ENCODE results near the gene TMEM161A. TPM values are rescaled to one million over a fixed set of nuclear protein-coding genes. Genes with fewer than 3 reads are reported as not detected.

The TMEM161A gene
- polyA plus RNA-seq, 1 donor from 2014 or later = 19.5 TPM

- no peak overlapping the region for H3K27ac ChIP-seq (ENCODE audit: low read length)
- no peaks in the 10 kb centered on the region for H3F3A ChIP-seq (ENCODE audit: insufficient read depth, low read length, poor library complexity, severe bottlenecking)
- H3K4me2 ChIP-seq (ENCODE audit: low read length) = no peak overlapping the region
- H3K9me3 ChIP-seq (ENCODE audit: low read length) = no peaks in the 10 kb centered on the region
- TF ChIP-seq CTCF (IDR thresholded peaks at IDR 0.05; ENCODE audit: poor library complexity, severe bottlenecking) (no peak), EZH2 (IDR thresholded peaks at IDR 0.05; ENCODE audit: borderline replicate concordance, insufficient read depth, low read length, poor library complexity, severe bottlenecking) (no peak), SMC3 (conservative IDR thresholded peaks at IDR 0.05; ENCODE audit: poor library complexity) (no peak)
- TF ChIP-seq, protein P1, sequence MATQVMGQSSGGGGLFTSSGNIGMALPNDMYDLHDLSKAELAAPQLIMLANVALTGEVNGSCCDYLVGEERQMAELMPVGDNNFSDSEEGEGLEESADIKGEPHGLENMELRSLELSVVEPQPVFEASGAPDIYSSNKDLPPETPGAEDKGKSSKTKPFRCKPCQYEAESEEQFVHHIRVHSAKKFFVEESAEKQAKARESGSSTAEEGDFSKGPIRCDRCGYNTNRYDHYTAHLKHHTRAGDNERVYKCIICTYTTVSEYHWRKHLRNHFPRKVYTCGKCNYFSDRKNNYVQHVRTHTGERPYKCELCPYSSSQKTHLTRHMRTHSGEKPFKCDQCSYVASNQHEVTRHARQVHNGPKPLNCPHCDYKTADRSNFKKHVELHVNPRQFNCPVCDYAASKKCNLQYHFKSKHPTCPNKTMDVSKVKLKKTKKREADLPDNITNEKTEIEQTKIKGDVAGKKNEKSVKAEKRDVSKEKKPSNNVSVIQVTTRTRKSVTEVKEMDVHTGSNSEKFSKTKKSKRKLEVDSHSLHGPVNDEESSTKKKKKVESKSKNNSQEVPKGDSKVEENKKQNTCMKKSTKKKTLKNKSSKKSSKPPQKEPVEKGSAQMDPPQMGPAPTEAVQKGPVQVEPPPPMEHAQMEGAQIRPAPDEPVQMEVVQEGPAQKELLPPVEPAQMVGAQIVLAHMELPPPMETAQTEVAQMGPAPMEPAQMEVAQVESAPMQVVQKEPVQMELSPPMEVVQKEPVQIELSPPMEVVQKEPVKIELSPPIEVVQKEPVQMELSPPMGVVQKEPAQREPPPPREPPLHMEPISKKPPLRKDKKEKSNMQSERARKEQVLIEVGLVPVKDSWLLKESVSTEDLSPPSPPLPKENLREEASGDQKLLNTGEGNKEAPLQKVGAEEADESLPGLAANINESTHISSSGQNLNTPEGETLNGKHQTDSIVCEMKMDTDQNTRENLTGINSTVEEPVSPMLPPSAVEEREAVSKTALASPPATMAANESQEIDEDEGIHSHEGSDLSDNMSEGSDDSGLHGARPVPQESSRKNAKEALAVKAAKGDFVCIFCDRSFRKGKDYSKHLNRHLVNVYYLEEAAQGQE (IDR thresholded peaks at IDR 0.05; ENCODE audit: borderline replicate concordance) = no peak
- H3K36me3 ChIP-seq (ENCODE audit: insufficient read depth, low read length) = no peaks in the 10 kb centered on the region
- no peak overlapping the region for H3K9ac ChIP-seq (ENCODE audit: low read length)
- no peak overlapping the region for H3K4me3 ChIP-seq (ENCODE audit: low read length)
- H3K79me2 ChIP-seq (replicated peaks; ENCODE audit: insufficient read depth, low read length) = no peaks in the 10 kb centered on the region
- H3K27me3 ChIP-seq (ENCODE audit: insufficient read depth, low read depth, low read length) = peaks cover 2% of the 10 kb centered on the region
- no peaks in the 10 kb centered on the region for H3K9me2 ChIP-seq (ENCODE audit: insufficient read depth, low read length)
- no peaks in the 10 kb centered on the region for H4K20me1 ChIP-seq (ENCODE audit: insufficient read depth)
- H2AFZ ChIP-seq (ENCODE audit: low read depth, low read length) = no peak overlapping the region
These were observed 2.2 kb upstream of the TMEM161A start for GRCh38 chr19:19140476-19140875.

- no peaks in the 10 kb centered on the region for H3K36me3 ChIP-seq (ENCODE audit: insufficient read depth, low read length)
- H2AFZ ChIP-seq (ENCODE audit: low read depth, low read length) = no peak overlapping the region
- no peaks in the 10 kb centered on the region for H3K9me2 ChIP-seq (ENCODE audit: insufficient read depth, low read length)
- H3K79me2 ChIP-seq (replicated peaks; ENCODE audit: insufficient read depth, low read length) = no peaks in the 10 kb centered on the region
- no peak overlapping the region for H3K4me3 ChIP-seq (ENCODE audit: low read length)
- H3F3A ChIP-seq (ENCODE audit: insufficient read depth, low read length, poor library complexity, severe bottlenecking) = no peaks in the 10 kb centered on the region
- H3K9ac ChIP-seq (ENCODE audit: low read length) = no peak overlapping the region
- H4K20me1 ChIP-seq (ENCODE audit: insufficient read depth) = no peaks in the 10 kb centered on the region
- TF ChIP-seq RAD21 (conservative IDR thresholded peaks at IDR 0.05) (no peak), EP300 (conservative IDR thresholded peaks at IDR 0.05; ENCODE audit: poor library complexity, severe bottlenecking) (no peak), TAF1 (IDR thresholded peaks at IDR 0.05; ENCODE audit: low read depth) (no peak), SMC3 (conservative IDR thresholded peaks at IDR 0.05; ENCODE audit: poor library complexity) (no peak), POLR2AphosphoS5 (IDR thresholded peaks at IDR 0.05) (no peak), CTCF (IDR thresholded peaks at IDR 0.05; ENCODE audit: poor library complexity, severe bottlenecking) (no peak), EZH2 (IDR thresholded peaks at IDR 0.05; ENCODE audit: borderline replicate concordance, insufficient read depth, low read length, poor library complexity, severe bottlenecking) (no peak), MXI1 (conservative IDR thresholded peaks at IDR 0.05; ENCODE audit: poor library complexity, severe bottlenecking) (no peak)
- TF ChIP-seq, protein P1 (IDR thresholded peaks at IDR 0.05; ENCODE audit: borderline replicate concordance) = no peak
- no peak overlapping the region for H3K27ac ChIP-seq (ENCODE audit: low read length)
- peaks cover 2% of the 10 kb centered on the region for H3K27me3 ChIP-seq (ENCODE audit: insufficient read depth, low read depth, low read length)
- H3K9me3 ChIP-seq (ENCODE audit: low read length) = no peaks in the 10 kb centered on the region
- no peak overlapping the region for H3K4me2 ChIP-seq (ENCODE audit: low read length)
These were observed 1.6 kb upstream of the TMEM161A start for GRCh38 chr19:19139876-19140229.

All from neural cell (in vitro differentiated cells).